Right cardiac atrium (tissue), 5 donors: Measurements from ENCODE around the gene ITGB1. TPM values are rescaled to one million over a fixed set of nuclear protein-coding genes. Genes with fewer than 3 reads are reported as not detected.

ENCODE experiments used
- ATAC-seq, 2 donors: fragments of 200-7000 bp; cut with Tn5 transposase; one replicate each; pipeline versions ENCODE4 v1.8.0 to v1.9.1; 2020; ENCODE audit warnings: moderate library complexity in 2 of 2, mild to moderate bottlenecking in 1 of 2
- DNase-seq, 3 donors: peaks; one replicate each; pipeline ENCODE4 v3.0.0-alpha.2; 2020
- H3K27ac ChIP-seq: one replicate; pipeline ENCODE4 v1.5.1; 2013; ENCODE audit warnings: mild to moderate bottlenecking, low read length, control low read depth, moderate library complexity
- H3K27me3 ChIP-seq: one replicate; pipeline ENCODE4 v1.6.1; 2013; ENCODE audit not compliant: control insufficient read depth, insufficient read depth
- H3K4me1 ChIP-seq: one replicate; pipeline ENCODE4 v1.6.1; 2013; ENCODE audit warnings: low read length; ENCODE audit not compliant: control insufficient read depth, insufficient read depth
- H3K4me3 ChIP-seq: one replicate; pipeline ENCODE4 v1.5.1; 2013; ENCODE audit warnings: low read length, control low read depth
- H3K9me3 ChIP-seq: one replicate; pipeline ENCODE4 v1.6.1; 2013; ENCODE audit warnings: low read length; ENCODE audit not compliant: control insufficient read depth
- WGBS: extraction: QIAGEN DNeasy Blood & Tissue Kit; methylation state at CpG from one replicate; pipeline ENCODE4 v1.1.7; 2013; 5-methylcytosine and 5-hydroxymethylcytosine counted together
- intact Hi-C, 4 donors: fragments of 100-400 bp; cut with DNase I; formaldehyde crosslinking; loops; one replicate each; pipeline versions ENCODE4 v1.11.0 to v1.14.0; 2022 to 2023
- polyA plus RNA-seq: library from polyadenylated mRNA; stranded (reverse); fragments of 200-250 nt; gene quantifications from one replicate; pipeline ENCODE4 v1.2.3, GENCODE V29; 2013
- total RNA-seq, 4 donors: library from RNA; stranded (reverse); fragmentation: NEBNext Ultra II Directional; extraction: Animal tissue kit (Norgen Biotek cat#: 25700); gene quantifications; one replicate each; pipeline ENCODE4 v1.2.1, GENCODE V29; 2021
- donor health status: healthy with polysubstance abuse.
- donor health status: DM: no; HTN: yes; CAD: no.
- donor health status: DM: no; HTN: no; CAD: no.
- donor health status: DM: no; HTN: yes; CAD: no; lungs with severe emphysema.
- donor health status: DM: yes; HTN: yes; CAD: no.

ITGB1 gene
- total and polyA plus RNA-seq, 5 donors = 259 to 583 (median 461) TPM

GRCh38 chr10:32887481-32887880 lies 70.5 kb downstream of the ITGB1 start:
- ATAC-seq (no peak), DNase-seq (no peak)
- intact Hi-C loops = no loop called here
- Histone ChIP-seq H3K4me3 (no peak overlapping the region), H3K4me1 (no peaks in the 10 kb centered on the region), H3K9me3 (no peaks in the 10 kb centered on the region), H3K27me3 (no peaks in the 10 kb centered on the region), H3K27ac (no peak overlapping the region)
- 88% methylated on average over 7 of the region's 7 CpGs for WGBS

DNA sequence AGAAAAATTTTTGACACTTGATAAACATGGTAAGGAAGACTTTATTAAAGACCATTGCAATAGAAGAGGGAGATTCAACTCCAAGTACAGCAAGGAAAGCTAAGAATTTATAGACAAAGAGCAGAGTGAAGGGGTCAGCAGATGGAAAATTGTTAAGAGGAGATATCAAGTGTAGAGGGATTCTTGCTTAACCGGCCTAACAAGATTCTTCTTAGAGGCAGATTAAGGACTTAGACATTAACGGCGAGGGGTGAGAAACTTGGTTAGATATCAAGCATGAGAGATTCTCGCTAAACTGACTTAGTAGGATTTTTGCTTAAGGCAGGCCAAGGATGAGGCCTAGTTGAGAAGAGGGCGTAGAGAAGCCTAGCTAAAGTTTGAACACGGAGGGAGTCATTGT lies 76.0 kb downstream of the ITGB1 start:
- Histone ChIP-seq H3K27ac (no peak overlapping the region), H3K4me1 (no peaks in the 10 kb centered on the region), H3K27me3 (no peaks in the 10 kb centered on the region), H3K4me3 (no peak overlapping the region), H3K9me3 (no peaks in the 10 kb centered on the region)
- WGBS = 86% methylated on average over 6 of the region's 6 CpGs
- ATAC-seq (no peak), DNase-seq (no peak)
- intact Hi-C loops = no loop called here

- Histone ChIP-seq H3K9me3 (no peaks in the 10 kb centered on the region), H3K27ac (no peak overlapping the region), H3K4me1 (no peaks in the 10 kb centered on the region), H3K4me3 (no peak overlapping the region), H3K27me3 (no peaks in the 10 kb centered on the region)
- intact Hi-C loops = no loop called here
- no peak for DNase-seq
- ATAC-seq = no peak
These were observed 79.4 kb downstream of the ITGB1 start for GRCh38 chr10:32878646-32879045.

DNA sequence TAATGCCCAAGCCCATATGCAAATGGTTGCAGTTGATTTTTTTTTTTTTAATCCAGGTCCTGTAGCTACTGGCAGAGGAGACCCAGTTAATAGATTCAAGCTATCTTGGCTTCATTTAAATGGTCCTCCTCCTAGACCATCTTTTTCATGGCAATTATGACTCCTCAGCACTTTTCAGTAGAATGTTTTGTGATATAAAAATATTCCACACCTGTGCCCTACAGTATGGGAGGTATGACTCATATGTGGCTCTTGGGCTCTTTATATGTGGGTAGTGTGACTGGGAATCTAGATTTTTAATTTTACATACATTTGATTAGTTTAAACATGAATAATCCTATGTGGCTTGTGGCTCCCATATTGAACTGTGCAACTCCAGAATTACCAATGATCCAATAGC lies 80.1 kb downstream of the ITGB1 start:
- Histone ChIP-seq H3K4me3 (no peak overlapping the region), H3K4me1 (no peaks in the 10 kb centered on the region), H3K27ac (no peak overlapping the region), H3K27me3 (no peaks in the 10 kb centered on the region), H3K9me3 (no peaks in the 10 kb centered on the region)
- DNase-seq (no peak), ATAC-seq (no peak)
- intact Hi-C loops = no loop called here

DNA sequence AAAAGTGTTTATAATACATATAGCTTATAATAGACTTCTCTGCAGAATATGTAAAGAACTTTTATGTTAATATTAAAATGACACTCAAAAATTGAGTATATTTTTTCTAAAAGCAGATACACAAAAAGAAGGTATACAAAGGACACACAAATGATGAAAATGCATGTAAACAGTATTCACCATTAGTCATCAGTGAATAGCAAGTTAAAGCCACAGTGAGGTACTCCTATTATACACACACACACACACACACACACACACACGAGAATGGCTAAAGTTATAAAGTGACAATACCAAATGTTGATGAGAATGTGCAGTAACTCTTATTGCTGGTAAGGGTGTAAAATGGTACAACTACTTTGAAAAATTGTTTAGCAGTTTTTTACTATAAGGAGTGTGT lies 92.9 kb downstream of the ITGB1 start:
- H3K27ac ChIP-seq = no peak overlapping the region
- no peak overlapping the region for H3K4me3 ChIP-seq
- no peaks in the 10 kb centered on the region for H3K4me1 ChIP-seq
- DNase-seq (no peak), ATAC-seq (no peak)
- intact Hi-C loops = no loop called here
- H3K9me3 ChIP-seq = no peaks in the 10 kb centered on the region
- no peaks in the 10 kb centered on the region for H3K27me3 ChIP-seq
- 79% methylated on average over 1 of the region's 1 CpG for WGBS

GRCh38 chr10:32854435-32854834 lies 103.6 kb downstream of the ITGB1 start:
- ATAC-seq (no peak), DNase-seq (no peak)
- Histone ChIP-seq H3K27ac (no peak overlapping the region), H3K9me3 (no peaks in the 10 kb centered on the region), H3K27me3 (no peaks in the 10 kb centered on the region), H3K4me3 (no peak overlapping the region), H3K4me1 (no peaks in the 10 kb centered on the region)
- 93% methylated on average over 2 of the region's 2 CpGs for WGBS
- intact Hi-C loops = no loop called here

DNA sequence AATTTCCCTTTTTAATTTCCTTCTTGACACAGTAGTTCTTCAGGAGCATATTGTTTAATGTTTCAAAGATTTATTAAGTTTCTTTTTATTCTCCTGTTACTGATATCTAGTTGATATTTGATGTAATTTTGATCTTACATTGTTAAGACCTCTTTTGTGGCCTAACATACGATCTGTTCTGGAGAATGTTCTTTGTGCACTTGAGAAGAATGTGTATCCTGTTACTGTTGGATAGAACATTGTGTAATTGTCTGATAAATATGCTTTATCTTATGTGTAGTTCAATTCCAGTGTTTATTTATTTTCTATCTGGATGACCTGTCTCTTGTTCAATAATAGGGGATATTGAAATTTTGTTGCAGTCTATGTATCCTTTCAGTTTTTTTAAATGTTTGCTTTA lies 106.7 kb downstream of the ITGB1 start:
- ATAC-seq (no peak), DNase-seq (no peak)
- H3K4me1 ChIP-seq = no peaks in the 10 kb centered on the region
- 0% methylated on average over 1 of the region's 1 CpG for WGBS
- intact Hi-C loops = no loop called here
- H3K9me3 ChIP-seq = no peaks in the 10 kb centered on the region
- no peak overlapping the region for H3K4me3 ChIP-seq
- no peaks in the 10 kb centered on the region for H3K27me3 ChIP-seq
- no peak overlapping the region for H3K27ac ChIP-seq
